Colonic mucosa (tissue), 4 donors: ENCODE results near the gene TRPT1. TPM values are rescaled to one million over a fixed set of nuclear protein-coding genes. Genes with fewer than 3 reads are reported as not detected.

ENCODE experiments used
- DNase-seq: peaks from one replicate; pipeline ENCODE4 v3.0.0-alpha.2; 2020
- H3K27ac ChIP-seq: fragments of 200-600 bp; one replicate; pipeline ENCODE4 v1.8.0; 2021
- H3K27me3 ChIP-seq: fragments of 200-600 bp; one replicate; pipeline ENCODE4 v1.8.0; 2021
- H3K36me3 ChIP-seq: fragments of 200-600 bp; one replicate; pipeline ENCODE4 v1.8.0; 2021
- H3K4me1 ChIP-seq: fragments of 200-600 bp; one replicate; pipeline ENCODE4 v1.8.0; 2021; ENCODE audit warnings: mild to moderate bottlenecking
- H3K4me3 ChIP-seq: fragments of 200-600 bp; one replicate; pipeline ENCODE4 v1.8.0; 2021
- H3K9ac ChIP-seq, 2 donors: one replicate each; pipeline ENCODE4 v1.7.0; 2013; ENCODE audit warnings: control low read depth in 2 of 2, low read depth in 2 of 2, low read length in 2 of 2
- H3K9me3 ChIP-seq: fragments of 200-600 bp; one replicate; pipeline ENCODE4 v1.8.0; 2021
- intact Hi-C: fragments of 100-400 bp; cut with DNase I; formaldehyde crosslinking; loops from one replicate; pipeline ENCODE4 v1.14.1; 2022
- total RNA-seq, 2 donors: library from RNA; stranded (reverse); fragmentation: NEBNext Ultra II Directional in 1 of 2; extraction: Animal tissue kit (Norgen Biotek cat#: 25700) in 1 of 2; gene quantifications; one replicate each; pipeline ENCODE4 v1.2.1, GENCODE V29; 2021
- TF ChIP-seq, protein P1 (sequence below): fragments of 200-600 bp; IDR thresholded peaks from one replicate; pipeline ENCODE4 v1.8.0; 2022; ENCODE audit warnings: antibody characterized with exemption, mild to moderate bottlenecking
- donor health status: healthy.
- donor health status: DM: no; HTN: no; CAD: no.
- donor health status: DM: no; HTN: no; CAD: no.

Gene TRPT1
- total RNA-seq, 2 donors from 2014 or later, result 52.3 to 63.6 TPM

DNA sequence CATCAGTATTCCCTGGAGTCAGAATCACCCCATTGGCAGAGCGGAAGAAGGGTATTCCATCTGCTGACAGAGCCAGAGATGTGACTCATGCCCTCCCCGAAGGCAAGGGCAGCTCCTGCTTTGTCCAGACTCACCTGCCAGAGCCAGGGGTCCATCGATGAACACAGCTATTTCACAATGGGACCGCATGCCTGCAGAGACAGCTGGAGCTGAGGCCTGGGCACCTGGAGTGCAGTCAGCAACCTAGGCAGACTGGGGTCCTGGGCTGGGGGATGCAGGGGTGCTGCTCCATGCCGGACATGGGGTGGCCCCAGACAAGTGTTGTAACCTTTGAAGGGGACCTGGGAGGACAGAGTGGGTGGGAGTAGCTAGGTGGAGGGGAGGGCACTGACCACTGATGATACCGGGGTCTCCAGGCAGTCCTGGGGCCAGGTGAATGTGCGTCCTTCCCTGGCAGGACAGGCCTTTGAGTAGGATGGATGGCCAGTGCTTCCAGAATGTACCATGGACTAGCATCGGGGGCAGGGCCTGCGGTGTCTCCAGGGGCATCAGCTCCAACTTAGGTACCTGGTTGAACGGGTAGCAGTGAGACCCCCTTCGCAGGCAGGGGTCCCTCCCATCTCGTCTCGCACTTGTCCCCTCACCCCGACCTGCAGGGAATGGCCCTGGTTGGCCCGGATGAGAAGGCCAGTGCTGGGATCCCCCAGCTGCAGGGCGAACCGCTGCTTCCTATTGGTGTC, 1.7 kb downstream of the TRPT1 start:
- Histone ChIP-seq H3K27me3 (no peaks in the 10 kb centered on the region), H3K4me3 (no peak overlapping the region), H3K9ac (peak overlapping the region in 1 of 2 donors; percentile 28), H3K27ac (no peak overlapping the region), H3K36me3 (no peaks in the 10 kb centered on the region), H3K4me1 (peaks cover 16% of the 10 kb centered on the region), H3K9me3 (no peaks in the 10 kb centered on the region)
- DNase-seq, result no peak
- intact Hi-C loops, result no loop called here
- TF ChIP-seq, protein P1, sequence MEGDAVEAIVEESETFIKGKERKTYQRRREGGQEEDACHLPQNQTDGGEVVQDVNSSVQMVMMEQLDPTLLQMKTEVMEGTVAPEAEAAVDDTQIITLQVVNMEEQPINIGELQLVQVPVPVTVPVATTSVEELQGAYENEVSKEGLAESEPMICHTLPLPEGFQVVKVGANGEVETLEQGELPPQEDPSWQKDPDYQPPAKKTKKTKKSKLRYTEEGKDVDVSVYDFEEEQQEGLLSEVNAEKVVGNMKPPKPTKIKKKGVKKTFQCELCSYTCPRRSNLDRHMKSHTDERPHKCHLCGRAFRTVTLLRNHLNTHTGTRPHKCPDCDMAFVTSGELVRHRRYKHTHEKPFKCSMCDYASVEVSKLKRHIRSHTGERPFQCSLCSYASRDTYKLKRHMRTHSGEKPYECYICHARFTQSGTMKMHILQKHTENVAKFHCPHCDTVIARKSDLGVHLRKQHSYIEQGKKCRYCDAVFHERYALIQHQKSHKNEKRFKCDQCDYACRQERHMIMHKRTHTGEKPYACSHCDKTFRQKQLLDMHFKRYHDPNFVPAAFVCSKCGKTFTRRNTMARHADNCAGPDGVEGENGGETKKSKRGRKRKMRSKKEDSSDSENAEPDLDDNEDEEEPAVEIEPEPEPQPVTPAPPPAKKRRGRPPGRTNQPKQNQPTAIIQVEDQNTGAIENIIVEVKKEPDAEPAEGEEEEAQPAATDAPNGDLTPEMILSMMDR, result no peak

DNA sequence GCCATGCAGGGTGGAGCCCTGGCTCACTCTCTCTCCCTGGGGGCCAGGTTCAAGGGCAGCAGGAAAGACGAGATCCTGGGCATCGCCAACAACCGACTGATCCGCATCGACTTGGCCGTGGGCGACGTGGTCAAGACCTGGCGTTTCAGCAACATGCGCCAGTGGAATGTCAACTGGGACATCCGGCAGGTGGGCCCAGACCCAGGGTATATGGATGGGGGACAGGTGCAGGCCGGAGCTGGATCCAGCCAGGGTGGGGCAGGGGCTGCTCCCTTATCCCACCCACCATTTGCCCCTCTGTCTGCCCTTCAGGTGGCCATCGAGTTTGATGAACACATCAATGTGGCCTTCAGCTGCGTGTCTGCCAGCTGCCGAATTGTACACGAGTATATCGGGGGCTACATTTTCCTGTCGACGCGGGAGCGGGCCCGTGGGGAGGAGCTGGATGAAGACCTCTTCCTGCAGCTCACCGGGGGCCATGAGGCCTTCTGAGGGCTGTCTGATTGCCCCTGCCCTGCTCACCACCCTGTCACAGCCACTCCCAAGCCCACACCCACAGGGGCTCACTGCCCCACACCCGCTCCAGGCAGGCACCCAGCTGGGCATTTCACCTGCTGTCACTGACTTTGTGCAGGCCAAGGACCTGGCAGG, 2.9 kb downstream of the TRPT1 start:
- H3K4me1 ChIP-seq, result peaks cover 15% of the 10 kb centered on the region
- intact Hi-C loops, result no loop called here
- H3K27ac ChIP-seq, result no peak overlapping the region
- H3K36me3 ChIP-seq, result no peaks in the 10 kb centered on the region
- H3K27me3 ChIP-seq, result no peaks in the 10 kb centered on the region
- H3K4me3 ChIP-seq, result no peak overlapping the region
- H3K9me3 ChIP-seq, result no peaks in the 10 kb centered on the region
- peak; percentile 40 for DNase-seq
- peak overlapping the region in 1 of 2 donors; percentile 34 for H3K9ac ChIP-seq
- TF ChIP-seq, protein P1, result no peak

DNA sequence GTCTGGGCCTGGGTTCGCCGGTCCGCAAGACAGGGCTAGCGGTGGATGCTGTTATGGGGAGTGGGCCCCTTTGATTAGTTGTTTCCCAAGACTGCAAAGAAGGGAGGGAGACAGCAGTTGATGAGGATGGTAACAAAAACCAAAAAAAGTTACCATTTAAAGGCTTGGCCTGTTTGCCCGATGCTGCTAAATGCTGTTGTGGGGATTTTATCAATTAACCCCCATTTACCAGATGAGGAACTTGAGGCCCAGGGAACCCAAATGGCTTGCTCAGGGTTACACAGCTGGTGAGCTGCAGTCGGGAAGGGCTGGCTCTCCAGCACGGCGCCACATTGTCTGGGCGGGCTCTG, 3.4 kb downstream of the TRPT1 start:
- no peak for DNase-seq
- TF ChIP-seq, protein P1, result no peak
- intact Hi-C loops, result no loop called here
- peaks cover 12% of the 10 kb centered on the region for H3K4me1 ChIP-seq
- no peak overlapping the region for H3K27ac ChIP-seq
- H3K4me3 ChIP-seq, result no peak overlapping the region
- H3K9me3 ChIP-seq, result no peaks in the 10 kb centered on the region
- no peaks in the 10 kb centered on the region for H3K27me3 ChIP-seq
- H3K36me3 ChIP-seq, result no peaks in the 10 kb centered on the region
- H3K9ac ChIP-seq, result no peak overlapping the region

DNA sequence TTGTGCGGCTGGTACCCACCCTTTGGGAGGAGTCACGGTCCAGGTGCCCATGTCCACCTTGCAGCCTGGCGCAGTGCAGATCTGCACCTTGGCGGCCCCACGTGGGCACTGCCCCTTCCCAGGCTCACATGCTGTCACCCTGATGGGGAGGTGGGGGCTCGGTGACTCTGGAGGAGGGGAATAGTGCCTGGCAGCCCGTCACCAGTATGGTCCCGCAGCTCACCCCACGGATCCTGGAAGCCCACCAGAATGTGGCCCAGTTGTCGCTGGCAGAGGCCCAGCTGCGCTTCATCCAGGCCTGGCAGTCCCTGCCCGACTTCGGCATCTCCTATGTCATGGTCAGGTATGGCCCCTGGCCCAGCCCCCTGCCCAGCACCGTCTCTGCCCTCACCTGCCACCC, 5.2 kb downstream of the TRPT1 start:
- Histone ChIP-seq H3K27ac (no peak overlapping the region), H3K36me3 (no peaks in the 10 kb centered on the region), H3K27me3 (no peaks in the 10 kb centered on the region), H3K9ac (no peak overlapping the region), H3K9me3 (no peaks in the 10 kb centered on the region), H3K4me1 (peaks cover 7% of the 10 kb centered on the region), H3K4me3 (no peak overlapping the region)
- TF ChIP-seq, protein P1, result no peak
- intact Hi-C loops, result no loop called here
- DNase-seq, result no peak

DNA sequence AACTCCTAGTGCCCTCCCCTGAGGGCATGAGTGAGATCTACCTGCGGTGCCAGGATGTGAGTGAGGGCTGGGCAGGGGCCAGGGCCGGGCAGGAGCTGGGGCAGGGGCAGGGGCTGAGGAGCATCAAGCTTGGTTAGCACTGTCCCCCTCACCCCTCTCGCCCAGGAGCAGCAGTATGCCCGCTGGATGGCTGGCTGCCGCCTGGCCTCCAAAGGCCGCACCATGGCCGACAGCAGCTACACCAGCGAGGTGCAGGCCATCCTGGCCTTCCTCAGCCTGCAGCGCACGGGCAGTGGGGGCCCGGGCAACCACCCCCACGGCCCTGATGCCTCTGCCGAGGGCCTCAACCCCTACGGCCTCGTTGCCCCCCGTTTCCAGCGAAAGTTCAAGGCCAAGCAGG, 5.7 kb downstream of the TRPT1 start:
- no peak overlapping the region for H3K27ac ChIP-seq
- intact Hi-C loops, result no loop called here
- H3K9ac ChIP-seq, result no peak overlapping the region
- H3K4me3 ChIP-seq, result no peak overlapping the region
- peaks cover 5% of the 10 kb centered on the region for H3K4me1 ChIP-seq
- TF ChIP-seq, protein P1, result no peak
- H3K36me3 ChIP-seq, result no peaks in the 10 kb centered on the region
- no peaks in the 10 kb centered on the region for H3K9me3 ChIP-seq
- DNase-seq, result no peak
- no peaks in the 10 kb centered on the region for H3K27me3 ChIP-seq
